HCT116 (cell line): ENCODE data around the gene DIP2B. TPM values are rescaled to one million over a fixed set of nuclear protein-coding genes. Genes with fewer than 3 reads are reported as not detected.

ENCODE experiments used
- ATAC-seq: fragments of 200-7000 bp; cut with Tn5 transposase; 2 replicates; pipeline ENCODE4 v1.9.1; 2020; ENCODE audit warnings: mild to moderate bottlenecking, moderate library complexity
- BruUV-seq: library from RNA; stranded (reverse); fragments of 400-500 nt; replicated peaks from 2 replicates; lab custom pipeline; 2021; lab: Mats Ljungman, UMichigan
- CTCF ChIA-PET: fragments of 300-600 bp; sonication (Branson Sonifier 250); formaldehyde crosslinking; loops from one replicate; lab custom pipeline; 2021; ENCODE audit warnings: antibody characterized with exemption; lab: Charles Lee
- POLR2A ChIA-PET: fragments of 300-600, 350-600 bp; sonication (Branson Sonifier 250); formaldehyde crosslinking; loops from one replicate; lab custom pipeline; 2021; ENCODE audit warnings: antibody characterized with exemption; lab: Charles Lee
- RAD21 ChIA-PET, 2 experiments: fragments of 300-600 bp; sonication (Branson Sonifier 250); formaldehyde crosslinking; loops; one replicate each; lab custom pipeline; 2023; ENCODE audit warnings: low total read pairs in 2 of 2; ENCODE audit not compliant: uncharacterized antibody in 2 of 2, unreplicated experiment in 2 of 2, low non-redundant PET in 1 of 2; lab: Charles Lee
- DNase-seq: peaks from one replicate; pipeline ENCODE4 v3.0.0-alpha.2; 2010; ENCODE audit warnings: low read depth, low spot score
- H2AFZ ChIP-seq: fragments of 200-600 bp; shearing (Covaris generic), sonication (generic); 2 replicates; pipeline ENCODE4 v1.6.1; 2017; ENCODE audit warnings: low read depth, mixed run types, mixed read lengths, antibody characterized with exemption, low read length; ENCODE audit not compliant: poor library complexity, severe bottlenecking
- H3K27ac ChIP-seq: 2 replicates; pipeline ENCODE4 v1.5.1; 2012; ENCODE audit warnings: low read depth, low read length
- H3K27me3 ChIP-seq: fragments of 200-600 bp; sonication (generic); 2 replicates; pipeline ENCODE4 v1.6.1; 2016; ENCODE audit warnings: mixed run types, low read length, mixed read lengths; ENCODE audit not compliant: insufficient read depth
- H3K36me3 ChIP-seq, 2 experiments: fragments of 200-500 bp in 1 of 2; fragments of 200-600 bp in 1 of 2; sonication (Bioruptor generic) in 1 of 2; sonication (generic) in 1 of 2; 2 replicates each; pipeline versions ENCODE4 v1.5.1 to v1.6.1; 2014 to 2016; ENCODE audit warnings: low read length in 2 of 2, inconsistent platforms in 1 of 2, mixed read lengths in 1 of 2, mixed run types in 1 of 2; ENCODE audit not compliant: insufficient read depth in 2 of 2, control insufficient read depth in 1 of 2
- H3K4me1 ChIP-seq, 2 experiments: fragments of 200-600 bp in 1 of 2; sonication (generic) in 1 of 2; 2 replicates each; pipeline versions ENCODE4 v1.5.1 to v1.6.1; 2012 to 2017; ENCODE audit warnings: low read length in 2 of 2, inconsistent platforms in 1 of 2, mild to moderate bottlenecking in 1 of 2, mixed read lengths in 1 of 2, mixed run types in 1 of 2, moderate library complexity in 1 of 2; ENCODE audit not compliant: insufficient read depth in 2 of 2, control insufficient read depth in 1 of 2
- H3K4me2 ChIP-seq: fragments of 200-600 bp; sonication (generic); 2 replicates; pipeline ENCODE4 v1.6.1; 2017; ENCODE audit warnings: mixed run types, low read length, mixed read lengths
- H3K4me3 ChIP-seq, 2 experiments: fragments of 200-600 bp in 1 of 2; sonication (generic) in 1 of 2; replicated peaks in 1 of 2; 2 replicates each; pipeline ENCODE4 v1.5.1; 2011 to 2016; ENCODE audit warnings: low read length in 2 of 2, control low read depth in 1 of 2, low read depth in 1 of 2, mild to moderate bottlenecking in 1 of 2, mixed read lengths in 1 of 2, mixed run types in 1 of 2
- H3K79me2 ChIP-seq: fragments of 200-600 bp; sonication (generic); 2 replicates; pipeline ENCODE4 v1.6.1; 2017; ENCODE audit warnings: mild to moderate bottlenecking, mixed run types, low read length, moderate library complexity, mixed read lengths; ENCODE audit not compliant: insufficient read depth
- H3K9ac ChIP-seq: fragments of 200-600 bp; sonication (generic); 2 replicates; pipeline ENCODE4 v1.6.1; 2016; ENCODE audit warnings: low read length, mixed read lengths
- H3K9me2 ChIP-seq: fragments of 200-600 bp; sonication (generic), shearing (Covaris generic); 2 replicates; pipeline ENCODE4 v1.6.1; 2017; ENCODE audit warnings: mixed run types, mild to moderate bottlenecking, moderate library complexity; ENCODE audit not compliant: insufficient read depth
- H3K9me3 ChIP-seq, 2 experiments: fragments of 200-500 bp in 1 of 2; fragments of 200-600 bp in 1 of 2; sonication (Bioruptor generic) in 1 of 2; sonication (generic) in 1 of 2; 2 replicates each; pipeline ENCODE4 v1.6.1; 2014 to 2017; ENCODE audit warnings: low read length in 2 of 2, mixed read lengths in 2 of 2, inconsistent platforms in 1 of 2, low read depth in 1 of 2, mild to moderate bottlenecking in 1 of 2, mixed run types in 1 of 2, moderate library complexity in 1 of 2; ENCODE audit not compliant: control insufficient read depth in 1 of 2, insufficient read depth in 1 of 2
- H4K20me1 ChIP-seq: fragments of 200-600 bp; sonication (generic), shearing (Covaris generic); 2 replicates; pipeline ENCODE4 v1.6.1; 2017; ENCODE audit warnings: mixed run types, mild to moderate bottlenecking, moderate library complexity; ENCODE audit not compliant: insufficient read depth
- CBX3 ChIP-seq: IDR thresholded peaks from 2 replicates; pipeline ENCODE4 v1.6.1; 2012; ENCODE audit warnings: low read depth
- CEBPB ChIP-seq: IDR thresholded peaks from 2 replicates; pipeline ENCODE4 v1.6.1; 2012; ENCODE audit warnings: low read depth
- CTCF ChIP-seq, 3 experiments: fragments of 200-600 bp in 1 of 3; sonication (generic) in 1 of 3; IDR thresholded peaks in 2 of 3; conservative IDR thresholded peaks in 1 of 3; 2 replicates each; pipeline ENCODE4 v1.5.1; 2012 to 2017; ENCODE audit warnings: low read depth in 2 of 3, low read length in 2 of 3, antibody characterized with exemption in 1 of 3, borderline replicate concordance in 1 of 3, control low read depth in 1 of 3, mild to moderate bottlenecking in 1 of 3, mixed read lengths in 1 of 3, mixed run types in 1 of 3, moderate library complexity in 1 of 3; ENCODE audit not compliant: insufficient read depth in 1 of 3
- EGR1 ChIP-seq: IDR thresholded peaks from 2 replicates; pipeline ENCODE4 v1.6.1; 2012; ENCODE audit warnings: low read depth
- ELF1 ChIP-seq: IDR thresholded peaks from 2 replicates; pipeline ENCODE4 v1.6.1; 2012; ENCODE audit warnings: low read depth, borderline replicate concordance
- EZH2 ChIP-seq: fragments of 200-600 bp; sonication (generic); IDR thresholded peaks from 2 replicates; pipeline ENCODE4 v1.6.1; 2017; ENCODE audit warnings: antibody characterized with exemption, mixed run types
- EZH2phosphoT487 ChIP-seq: fragments of 200-600 bp; IDR thresholded peaks from 2 replicates; pipeline ENCODE4 v1.6.1; 2018; ENCODE audit warnings: antibody characterized with exemption, borderline replicate concordance
- FOSL1 ChIP-seq: IDR thresholded peaks from 2 replicates; pipeline ENCODE4 v1.6.1; 2012; ENCODE audit warnings: low read depth
- JUND ChIP-seq: IDR thresholded peaks from 2 replicates; pipeline ENCODE4 v1.6.1; 2012
- MAX ChIP-seq: IDR thresholded peaks from 2 replicates; pipeline ENCODE4 v1.6.1; 2012
- POLR2A ChIP-seq: IDR thresholded peaks from 2 replicates; pipeline ENCODE4 v1.7.0; 2011; ENCODE audit warnings: borderline replicate concordance; ENCODE audit not compliant: insufficient read depth, insufficient read length; ENCODE audit errors: extremely low read depth
- POLR2AphosphoS5 ChIP-seq: IDR thresholded peaks from 2 replicates; pipeline ENCODE4 v1.6.1; 2011; ENCODE audit warnings: mild to moderate bottlenecking, low read depth, low read length, moderate library complexity
- RAD21 ChIP-seq: IDR thresholded peaks from 2 replicates; pipeline ENCODE4 v1.6.1; 2012; ENCODE audit warnings: low read depth, mild to moderate bottlenecking
- REST ChIP-seq: IDR thresholded peaks from 2 replicates; pipeline ENCODE4 v1.6.1; 2012; ENCODE audit warnings: low read depth
- SIN3A ChIP-seq: IDR thresholded peaks from 2 replicates; pipeline ENCODE4 v1.6.1; 2012; ENCODE audit warnings: low read depth
- SP1 ChIP-seq: IDR thresholded peaks from 2 replicates; pipeline ENCODE4 v1.6.1; 2012; ENCODE audit warnings: low read depth
- SRF ChIP-seq: IDR thresholded peaks from 2 replicates; pipeline ENCODE4 v1.6.1; 2012; ENCODE audit warnings: low read depth
- TCF7L2 ChIP-seq: IDR thresholded peaks from 2 replicates; pipeline ENCODE4 v1.7.0; 2011; ENCODE audit warnings: borderline replicate concordance, inconsistent platforms; ENCODE audit not compliant: insufficient read depth, insufficient read length; ENCODE audit errors: extremely low read depth
- YY1 ChIP-seq: IDR thresholded peaks from 2 replicates; pipeline ENCODE4 v1.6.1; 2011; ENCODE audit warnings: low read length, low read depth, moderate library complexity, mild to moderate bottlenecking; ENCODE audit not compliant: insufficient replicate concordance; ENCODE audit errors: extremely low read depth
- ZBTB33 ChIP-seq: IDR thresholded peaks from 2 replicates; pipeline ENCODE4 v1.6.1; 2011; ENCODE audit warnings: mild to moderate bottlenecking, low read length, moderate library complexity; ENCODE audit not compliant: insufficient replicate concordance; ENCODE audit errors: extremely low read depth
- intact Hi-C: fragments of 100-400 bp; cut with micrococcal nuclease; formaldehyde crosslinking; loops from 2 replicates; pipeline ENCODE4 v1.10.0; 2022
- total RNA-seq: library from RNA; stranded (reverse); gene quantifications from one replicate; pipeline ENCODE4 v1.2.1, GENCODE V29; 2021; ENCODE audit not compliant: unreplicated experiment

The DIP2B gene
- total RNA-seq, 1 experiment from 2014 or later = 32.3 TPM

DNA sequence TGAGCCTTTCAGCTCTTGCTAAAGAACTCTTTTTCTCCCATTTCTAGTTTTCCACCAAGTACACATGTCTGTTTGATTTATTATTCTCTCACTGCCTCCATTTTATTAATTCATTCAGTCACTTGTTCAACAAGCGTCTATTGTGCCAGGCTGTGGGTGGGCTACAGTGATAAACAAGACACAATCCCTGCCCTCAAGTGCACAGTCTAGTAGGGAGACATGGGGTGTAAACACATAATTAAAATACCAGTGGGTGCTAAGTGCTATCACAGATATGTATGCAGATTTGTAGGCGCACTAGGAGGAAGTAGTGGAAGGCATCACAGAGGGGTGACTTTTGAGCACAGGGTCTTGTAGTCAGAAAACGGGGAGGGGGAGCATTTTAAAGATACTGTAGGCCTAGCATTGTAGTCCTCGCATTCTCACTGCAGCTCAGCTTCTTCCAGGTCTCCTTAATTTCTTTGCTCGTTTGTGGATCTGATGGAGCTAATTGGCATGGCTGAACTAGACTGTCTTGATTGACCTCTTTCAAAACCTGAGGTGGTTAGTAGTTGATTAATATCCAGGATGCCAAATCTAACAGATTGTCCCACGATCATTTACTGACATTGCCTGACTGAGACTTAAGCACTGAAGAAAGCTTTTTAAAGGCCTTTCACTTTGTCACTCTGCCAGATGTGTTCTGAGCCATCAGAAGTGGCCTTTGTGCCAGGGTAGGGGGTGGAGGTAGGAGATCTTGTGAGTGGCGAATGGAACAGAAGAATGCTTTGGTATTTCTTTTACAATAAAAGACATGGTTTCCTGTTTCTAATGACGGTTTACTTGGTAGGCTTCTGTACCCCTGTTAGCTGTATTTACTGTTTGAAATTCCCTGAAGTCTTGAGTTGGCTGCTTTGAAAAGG is 116.9 kb downstream of the DIP2B start:
- H2AFZ ChIP-seq = no peak overlapping the region
- DNase-seq (no peak), ATAC-seq (no peak)
- no peaks in the 10 kb centered on the region for H3K27me3 ChIP-seq
- no peaks in the 10 kb centered on the region for H4K20me1 ChIP-seq
- no peak overlapping the region for H3K27ac ChIP-seq
- ChIA-PET CTCF (no interaction called here), POLR2A (interaction anchor here (1.4 kb wide), 1 partner anchor 112 kb away, joined by 4 read pairs; no protein-coding TSS in a partner anchor), RAD21 (no interaction called here)
- peaks cover 41 to 45% of the 10 kb centered on the region in 2 experiments for H3K4me1 ChIP-seq
- no peaks in the 10 kb centered on the region for H3K9me3 ChIP-seq
- TF ChIP-seq POLR2A (no peak), CBX3 (no peak), SIN3A (no peak), FOSL1 (no peak), CEBPB (no peak), CTCF (IDR thresholded peaks at IDR 0.05 in 2 of 3, conservative IDR thresholded peaks at IDR 0.05 in 1 of 3; ENCODE audit: borderline replicate concordance in 1 of 3, insufficient read depth in 1 of 3, low read depth in 2 of 3, low read length in 2 of 3) (no peak), EGR1 (no peak), SP1 (no peak), ELF1 (no peak), POLR2AphosphoS5 (no peak), TCF7L2 (no peak), SRF (no peak), JUND (no peak), RAD21 (no peak), YY1 (no peak), REST (no peak), ZBTB33 (no peak), EZH2 (no peak), MAX (no peak), EZH2phosphoT487 (no peak)
- no peaks in the 10 kb centered on the region for H3K9me2 ChIP-seq
- no peak overlapping the region for H3K9ac ChIP-seq
- intact Hi-C loops = no loop called here
- H3K79me2 ChIP-seq = peaks cover 69% of the 10 kb centered on the region
- peak overlapping the region; percentile 1; the same call in 1 of the 2 replicates for H3K4me2 ChIP-seq
- no TSS peak for BruUV-seq
- no peak overlapping the region for H3K4me3 ChIP-seq
- no peaks in the 10 kb centered on the region for H3K36me3 ChIP-seq
